ENCODE data around the gene SAMD14.

DNA sequence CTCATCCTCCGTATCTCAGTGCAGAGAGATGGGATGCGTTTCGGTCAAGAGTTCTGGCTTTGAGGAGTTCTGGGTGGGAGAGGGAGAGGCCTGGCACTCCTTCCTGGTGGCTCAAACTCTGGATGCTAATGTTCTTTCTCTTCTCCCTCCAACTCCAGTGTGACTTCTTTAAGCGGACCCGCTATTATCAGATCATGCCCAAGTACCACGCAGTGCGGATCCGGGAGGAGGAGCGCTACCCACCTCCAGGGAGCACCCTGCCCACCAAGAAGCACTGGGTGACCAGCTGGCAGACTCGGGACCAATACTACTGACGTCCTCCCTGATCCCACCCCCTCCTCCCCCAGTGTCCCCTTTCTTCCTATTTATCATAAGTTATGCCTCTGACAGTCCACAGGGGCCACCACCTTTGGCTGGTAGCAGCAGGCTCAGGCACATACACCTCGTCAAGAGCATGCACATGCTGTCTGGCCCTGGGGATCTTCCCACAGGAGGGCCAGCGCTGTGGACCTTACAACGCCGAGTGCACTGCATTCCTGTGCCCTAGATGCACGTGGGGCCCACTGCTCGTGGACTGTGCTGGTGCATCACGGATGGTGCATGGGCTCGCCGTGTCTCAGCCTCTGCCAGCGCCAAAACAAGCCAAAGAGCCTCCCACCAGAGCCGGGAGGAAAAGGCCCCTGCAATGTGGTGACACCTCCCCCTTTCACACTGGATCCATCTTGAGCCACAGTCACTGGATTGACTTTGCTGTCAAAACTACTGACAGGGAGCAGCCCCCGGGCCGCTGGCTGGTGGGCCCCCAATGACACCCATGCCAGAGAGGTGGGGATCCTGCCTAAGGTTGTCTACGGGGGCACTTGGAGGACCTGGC lies 40.8 kb downstream of the SAMD14 start:
- TF ChIP-seq, protein P1, sequence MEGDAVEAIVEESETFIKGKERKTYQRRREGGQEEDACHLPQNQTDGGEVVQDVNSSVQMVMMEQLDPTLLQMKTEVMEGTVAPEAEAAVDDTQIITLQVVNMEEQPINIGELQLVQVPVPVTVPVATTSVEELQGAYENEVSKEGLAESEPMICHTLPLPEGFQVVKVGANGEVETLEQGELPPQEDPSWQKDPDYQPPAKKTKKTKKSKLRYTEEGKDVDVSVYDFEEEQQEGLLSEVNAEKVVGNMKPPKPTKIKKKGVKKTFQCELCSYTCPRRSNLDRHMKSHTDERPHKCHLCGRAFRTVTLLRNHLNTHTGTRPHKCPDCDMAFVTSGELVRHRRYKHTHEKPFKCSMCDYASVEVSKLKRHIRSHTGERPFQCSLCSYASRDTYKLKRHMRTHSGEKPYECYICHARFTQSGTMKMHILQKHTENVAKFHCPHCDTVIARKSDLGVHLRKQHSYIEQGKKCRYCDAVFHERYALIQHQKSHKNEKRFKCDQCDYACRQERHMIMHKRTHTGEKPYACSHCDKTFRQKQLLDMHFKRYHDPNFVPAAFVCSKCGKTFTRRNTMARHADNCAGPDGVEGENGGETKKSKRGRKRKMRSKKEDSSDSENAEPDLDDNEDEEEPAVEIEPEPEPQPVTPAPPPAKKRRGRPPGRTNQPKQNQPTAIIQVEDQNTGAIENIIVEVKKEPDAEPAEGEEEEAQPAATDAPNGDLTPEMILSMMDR (IDR thresholded peaks at IDR 0.05), result no peak
- no peak for TF ChIP-seq POLR2AphosphoS5 (IDR thresholded peaks at IDR 0.05)
